Loucy (cell line): ENCODE data around the gene LAMP2.
A peak's percentile ranks its signal among the peaks of the same experiment; 100 is the strongest.

Experiments
- CTCF ChIP-seq: fragments of 200-600 bp; sonication (generic); conservative IDR thresholded peaks from 2 replicates; pipeline ENCODE4 v1.5.1; 2014; ENCODE audit warnings: mild to moderate bottlenecking, antibody characterized with exemption, low read length
- EZH2phosphoT487 ChIP-seq: fragments of 200-600 bp; IDR thresholded peaks from 2 replicates; pipeline ENCODE4 v1.6.1; 2018; ENCODE audit warnings: antibody characterized with exemption, mild to moderate bottlenecking, moderate library complexity, borderline replicate concordance

- TF ChIP-seq CTCF (peak; percentile 67), EZH2phosphoT487 (no peak)
These were observed 16.8 kb upstream of the LAMP2 start for GRCh38 chrX:120485638-120486520.
